CD14-positive monocyte (primary cell): ENCODE results near the gene SNX30. TPM values are rescaled to one million over a fixed set of nuclear protein-coding genes. Genes with fewer than 3 reads are reported as not detected.

Experiments used
- DNase-seq, 3 donors: peaks; one replicate each; pipeline ENCODE4 v3.0.0-alpha.2; 2011 to 2022
- H2AFZ ChIP-seq: 2 replicates; pipeline ENCODE4 v1.6.0; 2012; ENCODE audit warnings: mild to moderate bottlenecking, low read depth, low read length, inconsistent platforms; ENCODE audit not compliant: insufficient read depth, poor library complexity, severe bottlenecking
- H3K27ac ChIP-seq, 2 donors: 1 replicate in 1 of 2; 2 replicates in 1 of 2; pipeline ENCODE4 v1.5.1; 2012 to 2013; ENCODE audit warnings: low read length in 2 of 2, control low read depth in 1 of 2, inconsistent platforms in 1 of 2, low read depth in 1 of 2, mild to moderate bottlenecking in 1 of 2
- H3K27me3 ChIP-seq, 2 donors: one replicate each; pipeline versions ENCODE4 v1.6.0 to v1.6.1; 2011 to 2013; ENCODE audit warnings: low read length in 2 of 2; ENCODE audit not compliant: control insufficient read depth in 2 of 2, insufficient read depth in 2 of 2
- H3K36me3 ChIP-seq, 2 donors: replicated peaks in 1 of 2; 1 replicate in 1 of 2; 2 replicates in 1 of 2; pipeline versions ENCODE4 v1.5.1 to v1.6.1; 2012 to 2013; ENCODE audit warnings: low read length in 2 of 2, control low read depth in 1 of 2, inconsistent platforms in 1 of 2, mild to moderate bottlenecking in 1 of 2; ENCODE audit not compliant: insufficient read depth in 2 of 2, control insufficient read depth in 1 of 2
- H3K4me1 ChIP-seq, 2 donors: 1 replicate in 1 of 2; 2 replicates in 1 of 2; pipeline versions ENCODE4 v1.5.1 to v1.6.1; 2012 to 2013; ENCODE audit warnings: low read length in 2 of 2, control low read depth in 1 of 2, inconsistent platforms in 1 of 2, mild to moderate bottlenecking in 1 of 2, moderate library complexity in 1 of 2; ENCODE audit not compliant: insufficient read depth in 2 of 2, control insufficient read depth in 1 of 2
- H3K4me2 ChIP-seq: replicated peaks from 2 replicates; pipeline ENCODE3; 2012; ENCODE audit warnings: low read length, moderate library complexity, mild to moderate bottlenecking; ENCODE audit not compliant: poor library complexity, severe bottlenecking; ENCODE audit errors: extremely low read depth
- H3K4me3 ChIP-seq, 3 experiments: fragments of 200-600 bp in 1 of 3; sonication (generic) in 1 of 3; replicated peaks in 1 of 3; 1 replicate in 2 of 3; 2 replicates in 1 of 3; pipeline ENCODE4 v1.5.1; 2011 to 2013; ENCODE audit warnings: low read length in 3 of 3, mild to moderate bottlenecking in 3 of 3, control low read depth in 2 of 3, low read depth in 2 of 3, inconsistent platforms in 1 of 3, moderate library complexity in 1 of 3
- H3K79me2 ChIP-seq: 2 replicates; pipeline ENCODE4 v1.6.0; 2012; ENCODE audit warnings: mild to moderate bottlenecking, control low read depth, inconsistent platforms, low read length, moderate library complexity; ENCODE audit not compliant: insufficient read depth
- H3K9ac ChIP-seq: 2 replicates; pipeline ENCODE4 v1.6.0; 2017; ENCODE audit warnings: low read length, mild to moderate bottlenecking; ENCODE audit not compliant: insufficient read depth, poor library complexity, severe bottlenecking
- H3K9me3 ChIP-seq, 2 donors: replicated peaks in 1 of 2; 1 replicate in 1 of 2; 2 replicates in 1 of 2; pipeline versions ENCODE4 v1.5.1 to v1.6.1; 2012 to 2013; ENCODE audit warnings: low read length in 2 of 2, control low read depth in 1 of 2; ENCODE audit not compliant: control insufficient read depth in 1 of 2, insufficient read depth in 1 of 2
- H4K20me1 ChIP-seq: 2 replicates; pipeline ENCODE4 v1.6.0; 2012; ENCODE audit warnings: mild to moderate bottlenecking, low read length, control low read depth, moderate library complexity; ENCODE audit not compliant: insufficient read depth
- H3K27ac Mint-ChIP-seq, 7 donors: one replicate each; pipeline ENCODE4 v1.8.0; 2020; ENCODE audit warnings: mild to moderate bottlenecking in 7 of 7, mixed read lengths in 7 of 7, moderate library complexity in 6 of 7, inconsistent platforms in 2 of 7
- H3K27me3 Mint-ChIP-seq, 3 donors: one replicate each; pipeline ENCODE4 v1.8.0; 2021 to 2022; ENCODE audit warnings: low read depth in 3 of 3, mild to moderate bottlenecking in 3 of 3, mixed read lengths in 3 of 3, moderate library complexity in 3 of 3, inconsistent platforms in 1 of 3
- H3K36me3 Mint-ChIP-seq, 2 donors: one replicate each; pipeline ENCODE4 v1.8.0; 2020; ENCODE audit warnings: mixed read lengths in 2 of 2, inconsistent platforms in 1 of 2, mild to moderate bottlenecking in 1 of 2
- H3K4me1 Mint-ChIP-seq: one replicate; pipeline ENCODE4 v1.8.0; 2020; ENCODE audit warnings: mild to moderate bottlenecking, mixed read lengths
- H3K4me3 Mint-ChIP-seq, 2 donors: one replicate each; pipeline ENCODE4 v1.8.0; 2020; ENCODE audit warnings: mild to moderate bottlenecking in 2 of 2, mixed read lengths in 2 of 2, moderate library complexity in 1 of 2
- H3K9me3 Mint-ChIP-seq, 7 donors: one replicate each; pipeline ENCODE4 v1.8.0; 2020 to 2022; ENCODE audit warnings: mixed read lengths in 7 of 7, mild to moderate bottlenecking in 6 of 7, moderate library complexity in 6 of 7, inconsistent platforms in 2 of 7
- WGBS: methylation state at CpG from one replicate; pipeline ENCODE4 v1.1.5; 2013; ENCODE audit warnings: missing lambda C conversion rate; ENCODE audit not compliant: insufficient coverage; 5-methylcytosine and 5-hydroxymethylcytosine counted together
- intact Hi-C, 2 donors: fragments of 100-400 bp; cut with micrococcal nuclease; formaldehyde crosslinking; loops; one replicate each; pipeline versions ENCODE4 v1.15.0 to v1.15.1; 2023
- polyA plus RNA-seq, 3 donors: library from polyadenylated mRNA; depleted of rRNA in 1 of 3; unstranded in 2 of 3; stranded (reverse) in 1 of 3; fragments of 300-500 nt in 2 of 3; fragments of >200 nt in 1 of 3; fragmentation: Illumina TruSeq in 2 of 3; gene quantifications; 1 replicate in 2 of 3; 2 replicates in 1 of 3; pipeline ENCODE4 v1.2.3, GENCODE V29; 2012 to 2021
- TF ChIP-seq, protein P1 (sequence below): fragments of 200-600 bp; IDR thresholded peaks from one replicate; pipeline ENCODE4 v1.8.0; 2022; ENCODE audit warnings: antibody characterized with exemption, mild to moderate bottlenecking

The SNX30 gene
- polyA plus RNA-seq, 3 donors = 10.3 to 31.3 (median 10.4) TPM

- peaks cover 50 to 80% of the 10 kb centered on the region in 2 donors for H3K36me3 ChIP-seq
- H2AFZ ChIP-seq = no peak overlapping the region
- no peaks in the 10 kb centered on the region for H3K9me3 ChIP-seq
- H3K36me3 Mint-ChIP-seq = peaks cover 83 to 93% of the 10 kb centered on the region in 2 donors
- no peak overlapping the region for H3K27ac ChIP-seq
- H3K27ac Mint-ChIP-seq = peak overlapping the region in 1 of 7 donors; percentile 41
- H3K4me1 Mint-ChIP-seq = peaks cover 22% of the 10 kb centered on the region
- 100% methylated on average over 1 of the region's 4 CpGs for WGBS
- H3K4me3 Mint-ChIP-seq = no peak overlapping the region
- H3K27me3 Mint-ChIP-seq = peaks cover 0 to 2% (median 0%) of the 10 kb centered on the region in 3 donors
- peaks cover 8% of the 10 kb centered on the region for H3K79me2 ChIP-seq
- no peaks in the 10 kb centered on the region for H3K27me3 ChIP-seq
- no peak for DNase-seq
- no peaks in the 10 kb centered on the region for H3K9me3 Mint-ChIP-seq
- TF ChIP-seq, protein P1, sequence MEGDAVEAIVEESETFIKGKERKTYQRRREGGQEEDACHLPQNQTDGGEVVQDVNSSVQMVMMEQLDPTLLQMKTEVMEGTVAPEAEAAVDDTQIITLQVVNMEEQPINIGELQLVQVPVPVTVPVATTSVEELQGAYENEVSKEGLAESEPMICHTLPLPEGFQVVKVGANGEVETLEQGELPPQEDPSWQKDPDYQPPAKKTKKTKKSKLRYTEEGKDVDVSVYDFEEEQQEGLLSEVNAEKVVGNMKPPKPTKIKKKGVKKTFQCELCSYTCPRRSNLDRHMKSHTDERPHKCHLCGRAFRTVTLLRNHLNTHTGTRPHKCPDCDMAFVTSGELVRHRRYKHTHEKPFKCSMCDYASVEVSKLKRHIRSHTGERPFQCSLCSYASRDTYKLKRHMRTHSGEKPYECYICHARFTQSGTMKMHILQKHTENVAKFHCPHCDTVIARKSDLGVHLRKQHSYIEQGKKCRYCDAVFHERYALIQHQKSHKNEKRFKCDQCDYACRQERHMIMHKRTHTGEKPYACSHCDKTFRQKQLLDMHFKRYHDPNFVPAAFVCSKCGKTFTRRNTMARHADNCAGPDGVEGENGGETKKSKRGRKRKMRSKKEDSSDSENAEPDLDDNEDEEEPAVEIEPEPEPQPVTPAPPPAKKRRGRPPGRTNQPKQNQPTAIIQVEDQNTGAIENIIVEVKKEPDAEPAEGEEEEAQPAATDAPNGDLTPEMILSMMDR = no peak
- H3K4me2 ChIP-seq = no peak overlapping the region
- peaks cover 17 to 18% of the 10 kb centered on the region in 2 donors for H3K4me1 ChIP-seq
- intact Hi-C loops = no loop called here
- H4K20me1 ChIP-seq = peaks cover 3% of the 10 kb centered on the region
- H3K9ac ChIP-seq = no peak overlapping the region
- no peak overlapping the region for H3K4me3 ChIP-seq
These were observed 123.3 kb downstream of the SNX30 start for GRCh38 chr9:112873773-112874405.

DNA sequence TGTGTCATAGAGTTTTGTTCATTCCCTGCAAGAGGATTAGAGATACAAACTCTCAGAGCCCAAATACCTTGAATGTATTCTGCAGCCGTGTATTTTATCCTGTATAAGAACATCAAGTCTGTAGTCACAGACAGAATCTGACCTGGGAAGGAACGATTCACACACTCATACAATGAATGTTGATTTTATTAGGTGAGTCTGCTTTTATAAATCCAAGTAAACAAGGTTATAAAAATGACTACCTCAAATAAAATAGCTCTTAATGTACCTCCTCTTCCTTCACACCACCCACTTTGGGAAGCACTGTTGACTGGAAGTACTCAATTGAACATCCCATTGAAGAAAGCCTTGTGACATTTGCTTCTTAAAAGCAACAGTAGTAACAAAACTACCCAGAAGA is 128.2 kb downstream of the SNX30 start:
- Histone ChIP-seq H3K27me3 (no peaks in the 10 kb centered on the region), H3K4me3 (no peak overlapping the region), H2AFZ (no peak overlapping the region), H3K9me3 (no peaks in the 10 kb centered on the region), H3K4me2 (no peak overlapping the region), H3K27ac (no peak overlapping the region), H3K4me1 (no peaks in the 10 kb centered on the region), H3K36me3 (peaks cover 67 to 96% of the 10 kb centered on the region in 2 donors), H4K20me1 (peaks cover 49% of the 10 kb centered on the region), H3K79me2 (no peaks in the 10 kb centered on the region), H3K9ac (no peak overlapping the region)
- TF ChIP-seq, protein P1 = no peak
- Mint-ChIP-seq H3K27ac (no peak overlapping the region), H3K9me3 (no peaks in the 10 kb centered on the region), H3K36me3 (peaks cover 90 to 96% of the 10 kb centered on the region in 2 donors), H3K4me3 (no peak overlapping the region), H3K27me3 (peaks cover 0 to 2% (median 0%) of the 10 kb centered on the region in 3 donors), H3K4me1 (peaks cover 13% of the 10 kb centered on the region)
- intact Hi-C loops = no loop called here
- DNase-seq = no peak
- no CpG with 5 or more reads among the region's 2 CpGs for WGBS
